Renal pelvis (tissue), 4 donors: ENCODE results near the gene CIAO2B. TPM values are rescaled to one million over a fixed set of nuclear protein-coding genes. Genes with fewer than 3 reads are reported as not detected.
"Not testable (repeated sequence)": the region's sequence is repeated elsewhere in the genome, so short reads cannot be mapped to it uniquely, and the experiment has no call there.

ENCODE experiments used
- DNase-seq: peaks from one replicate; pipeline ENCODE4 v3.0.0-alpha.2; 2013
- polyA plus RNA-seq, 3 donors: library from polyadenylated mRNA; unstranded; fragments of 120-200 nt; gene quantifications; one replicate each; pipeline ENCODE4 v1.2.1, GENCODE V29; 2013; ENCODE audit not compliant: insufficient read length in 3 of 3

The CIAO2B gene
- polyA plus RNA-seq, 3 donors = 95.1 to 102 (median 99.3) TPM

- no peak for DNase-seq
Observed at GRCh38 chr16:66906916-66907836, 27.0 kb downstream of the CIAO2B start.

GRCh38 chr16:66905633-66906539, 28.3 kb downstream of the CIAO2B start:
- DNase-seq = peak; percentile 68

DNA sequence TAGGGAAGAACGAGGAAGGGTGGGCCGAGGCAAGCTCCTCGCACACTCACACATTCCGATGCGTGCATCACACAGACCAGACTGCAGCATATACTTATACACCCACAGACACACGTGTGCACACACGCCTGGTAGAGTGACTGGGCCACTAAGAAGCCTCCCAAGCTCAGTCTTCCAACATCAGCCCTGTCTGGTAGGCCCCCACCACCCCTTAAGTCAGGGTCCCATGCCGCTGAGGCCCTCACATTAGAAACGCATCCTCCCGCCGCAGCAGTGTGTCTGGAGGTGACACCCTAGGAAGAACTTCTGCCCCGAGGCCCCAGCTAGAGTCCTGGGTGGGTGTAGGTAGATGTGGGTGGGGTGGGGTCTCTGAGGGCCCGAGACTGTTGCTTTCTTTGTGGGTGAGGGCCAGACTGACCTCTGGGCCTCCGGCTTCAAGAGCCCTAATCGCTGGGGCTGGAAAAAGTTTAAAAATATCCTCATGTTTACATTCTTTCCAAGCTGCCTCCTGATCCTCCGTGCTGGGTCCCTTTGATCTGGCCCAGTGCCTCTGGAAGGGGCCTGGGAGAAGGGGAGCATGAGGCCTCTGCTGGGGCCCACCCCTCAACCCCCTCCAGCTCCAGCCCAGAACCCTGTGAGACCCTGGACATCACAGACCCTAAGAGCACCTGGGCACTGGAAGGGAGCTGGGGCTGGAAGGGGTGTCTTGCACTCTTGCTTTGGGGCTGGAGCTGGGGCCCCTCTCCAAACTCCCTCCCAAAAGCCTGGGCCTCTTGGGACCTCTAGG, 29.2 kb downstream of the CIAO2B start:
- DNase-seq = no peak

GRCh38 chr16:66904428-66904845, 29.8 kb downstream of the CIAO2B start:
- DNase-seq = no peak

- no peak for DNase-seq
Observed at GRCh38 chr16:66903544-66904427, 30.4 kb downstream of the CIAO2B start.

- DNase-seq = no peak
Observed at GRCh38 chr16:66902648-66903543, 31.3 kb downstream of the CIAO2B start.

GRCh38 chr16:66901626-66902025, 32.6 kb downstream of the CIAO2B start:
- no peak for DNase-seq

DNA sequence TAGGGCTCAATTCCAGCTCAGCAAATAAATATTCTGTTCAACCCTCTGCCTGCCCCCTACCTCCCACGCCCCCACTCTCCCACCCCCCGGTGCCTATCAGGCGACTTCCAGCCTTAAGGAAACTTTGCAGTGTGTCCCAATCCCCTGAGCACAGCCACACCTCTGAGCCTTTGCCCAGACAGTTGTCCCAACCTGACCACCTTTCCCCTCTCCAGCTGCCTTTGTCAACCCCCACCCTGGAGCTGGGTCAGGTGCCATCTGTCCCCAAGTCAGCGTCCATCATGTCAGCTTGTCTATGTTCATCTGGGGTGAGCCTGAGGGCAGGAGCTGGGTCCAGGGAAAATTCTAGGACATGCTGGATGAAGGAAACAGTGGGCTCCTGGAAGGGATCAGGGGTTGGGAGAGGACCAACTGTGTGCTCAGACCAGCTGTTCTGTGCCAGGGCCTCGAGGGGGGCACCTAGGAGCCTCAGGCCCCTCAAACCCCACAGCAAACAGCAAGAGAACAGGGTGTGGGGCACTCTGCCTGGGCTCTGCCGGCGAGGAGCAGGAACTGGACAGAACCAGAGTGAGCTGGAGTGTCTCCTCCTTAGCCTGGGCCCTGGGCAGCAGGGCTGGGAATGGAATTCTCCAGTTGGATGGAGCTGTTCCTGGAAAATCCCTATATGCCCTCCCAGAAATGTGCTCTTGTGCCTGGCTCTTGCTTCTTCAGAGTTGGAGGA, 33.3 kb downstream of the CIAO2B start:
- no peak for DNase-seq

DNA sequence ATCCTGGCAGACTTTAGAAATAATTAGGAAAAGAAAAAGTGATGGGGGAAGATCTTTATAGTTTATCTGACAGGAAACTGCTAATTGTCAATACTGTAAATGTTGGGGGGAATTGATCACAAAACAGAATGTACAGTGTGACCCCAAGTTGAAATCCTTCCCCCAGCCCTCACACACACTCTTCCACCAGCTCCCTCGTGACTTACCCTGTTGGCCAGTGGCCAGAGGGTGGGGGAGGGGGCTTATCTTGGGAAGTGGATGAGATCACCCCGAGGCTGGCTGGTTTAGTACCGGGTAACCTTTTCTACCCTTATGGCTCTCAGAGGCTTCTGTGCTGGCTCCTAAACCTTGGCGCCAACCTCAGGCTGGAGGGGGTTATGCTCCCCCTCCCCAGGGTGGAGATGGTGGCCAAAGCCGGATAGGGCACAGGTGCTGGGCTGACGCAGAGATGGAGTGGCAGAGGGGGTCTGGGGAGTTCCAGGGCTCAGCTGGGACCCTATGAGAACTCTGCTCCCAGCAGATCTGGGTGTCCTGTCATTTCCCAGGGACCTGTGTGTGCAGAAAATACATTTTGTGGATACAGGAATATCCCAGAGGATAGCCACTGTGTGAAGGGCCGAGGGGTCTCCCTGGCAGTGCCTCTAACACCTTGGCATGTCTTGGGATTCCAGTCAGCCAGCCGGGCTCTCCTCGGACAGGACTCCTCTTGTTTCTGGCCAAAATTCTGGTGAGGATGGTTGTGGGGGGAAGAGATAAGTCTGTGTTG, 34.1 kb downstream of the CIAO2B start:
- peak; percentile 84 for DNase-seq

DNA sequence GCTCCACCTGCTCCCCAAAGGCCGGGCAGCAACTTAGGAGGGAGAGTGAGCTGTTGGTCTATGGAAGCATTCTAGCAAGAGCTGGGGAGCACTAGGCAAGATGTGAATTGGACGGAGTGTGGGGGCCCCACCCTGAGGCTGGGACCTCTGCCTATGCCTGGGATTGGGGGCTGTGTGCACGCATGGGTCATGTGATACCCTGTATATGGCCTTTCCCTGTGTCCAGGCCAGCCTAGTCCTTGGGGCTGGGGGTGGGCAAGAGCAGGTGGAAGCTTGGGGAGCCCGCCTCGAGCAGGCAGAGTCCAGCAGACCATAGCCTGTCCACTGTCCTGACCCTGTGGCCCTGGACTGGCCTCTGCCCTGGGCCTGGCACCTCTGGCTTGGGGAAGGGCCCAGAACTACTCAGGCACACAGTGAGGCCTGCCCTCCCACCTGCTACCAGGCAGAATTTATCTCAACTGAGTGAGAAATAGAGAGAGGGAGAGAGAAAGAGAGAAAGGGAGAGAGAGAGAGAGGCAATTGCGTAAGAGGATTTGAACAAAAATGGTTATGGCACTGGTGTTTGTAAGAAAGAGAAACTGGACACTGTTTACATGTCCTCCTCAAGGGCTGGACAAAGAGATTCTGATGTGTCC, 34.8 kb downstream of the CIAO2B start:
- DNase-seq = no peak

DNA sequence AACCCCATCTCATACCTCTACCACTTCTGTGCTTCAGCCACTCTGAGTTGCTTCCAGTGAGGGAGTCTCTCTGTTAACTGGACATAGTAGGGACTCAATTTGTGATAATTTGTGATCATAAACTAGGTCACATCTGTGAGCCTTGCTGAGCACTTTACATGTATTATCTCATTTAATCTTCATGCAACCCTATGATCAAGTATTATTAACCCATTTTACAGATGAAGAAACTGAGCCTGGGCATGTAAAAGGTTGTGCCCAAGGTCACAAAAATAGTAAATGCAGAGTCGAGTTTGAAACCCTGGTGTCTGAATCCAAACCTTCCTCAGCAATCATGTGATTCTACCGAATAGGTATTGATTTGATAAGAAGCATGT, 35.3 kb downstream of the CIAO2B start:
- no peak for DNase-seq

DNA sequence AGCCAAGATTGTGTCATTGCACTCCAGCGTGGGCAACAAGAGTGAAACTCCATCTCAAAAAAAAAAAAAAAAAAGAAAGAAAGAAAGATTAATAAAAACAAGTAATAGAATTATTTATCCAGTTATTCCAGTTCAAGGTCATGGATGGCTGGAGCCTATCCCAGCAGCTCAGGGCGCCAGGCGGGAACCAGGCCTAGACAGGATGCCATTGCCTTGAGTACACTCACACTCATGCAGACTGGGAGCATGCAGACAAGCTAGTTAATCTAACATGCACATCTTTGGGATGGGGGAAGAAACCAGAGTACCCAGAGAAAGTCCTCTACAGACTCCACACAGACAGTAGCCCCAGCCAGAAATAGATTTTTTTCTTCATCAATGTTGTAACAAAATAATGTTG, 36.0 kb downstream of the CIAO2B start:
- DNase-seq = no peak

DNA sequence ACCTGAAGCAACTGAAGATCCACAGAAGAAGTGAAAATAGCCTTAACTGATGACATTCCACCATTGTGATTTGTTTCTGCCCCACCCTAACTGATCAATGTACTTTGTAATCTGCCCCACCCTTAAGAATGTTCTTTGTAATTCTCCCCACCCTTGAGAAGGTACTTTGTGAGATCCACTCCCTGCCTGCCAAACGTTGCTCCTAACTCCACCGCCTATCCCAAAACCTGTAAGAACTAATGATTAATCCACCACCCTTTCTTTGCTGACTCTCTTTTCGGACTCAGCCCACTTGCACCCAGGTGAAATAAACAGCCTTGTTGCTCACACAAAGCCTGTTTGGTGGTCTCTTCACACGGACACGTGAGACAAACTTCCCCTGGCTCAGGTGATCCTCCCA, 37.5 kb downstream of the CIAO2B start:
- not testable (repeated sequence) for DNase-seq

DNA sequence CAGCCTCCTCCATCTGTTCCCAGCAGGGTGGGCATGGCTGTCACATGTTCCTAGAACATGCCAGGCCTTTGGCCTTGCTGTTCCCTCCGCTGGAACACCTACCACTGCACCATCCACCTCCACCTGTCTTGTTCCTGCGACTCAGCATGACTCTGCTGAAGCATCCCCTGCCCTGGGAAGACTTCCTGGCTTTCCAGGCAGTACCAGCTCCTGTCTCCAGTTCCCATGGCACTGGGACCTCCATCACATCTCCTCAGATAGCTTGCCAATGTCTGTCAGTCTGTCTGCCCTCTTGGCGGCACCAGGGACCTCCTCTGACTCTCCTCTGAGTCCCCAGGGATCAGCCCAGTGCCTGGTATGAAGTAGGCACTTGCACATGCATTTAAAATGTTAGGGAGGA, 38.2 kb downstream of the CIAO2B start:
- DNase-seq = no peak

DNA sequence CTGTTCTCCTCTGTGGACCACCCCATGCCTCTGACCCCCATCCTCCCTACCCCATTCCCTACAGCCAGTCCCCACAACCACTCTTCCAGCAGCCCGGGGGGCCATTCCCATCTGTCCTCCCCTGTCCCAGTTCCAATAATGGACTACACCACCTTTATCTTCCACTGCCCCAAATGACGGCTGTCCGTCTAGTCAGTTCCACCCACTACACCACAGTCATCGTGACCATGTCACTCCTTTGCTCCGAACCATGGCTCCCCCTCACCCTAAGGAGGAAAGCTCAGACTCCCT, 38.6 kb downstream of the CIAO2B start:
- DNase-seq = no peak

DNA sequence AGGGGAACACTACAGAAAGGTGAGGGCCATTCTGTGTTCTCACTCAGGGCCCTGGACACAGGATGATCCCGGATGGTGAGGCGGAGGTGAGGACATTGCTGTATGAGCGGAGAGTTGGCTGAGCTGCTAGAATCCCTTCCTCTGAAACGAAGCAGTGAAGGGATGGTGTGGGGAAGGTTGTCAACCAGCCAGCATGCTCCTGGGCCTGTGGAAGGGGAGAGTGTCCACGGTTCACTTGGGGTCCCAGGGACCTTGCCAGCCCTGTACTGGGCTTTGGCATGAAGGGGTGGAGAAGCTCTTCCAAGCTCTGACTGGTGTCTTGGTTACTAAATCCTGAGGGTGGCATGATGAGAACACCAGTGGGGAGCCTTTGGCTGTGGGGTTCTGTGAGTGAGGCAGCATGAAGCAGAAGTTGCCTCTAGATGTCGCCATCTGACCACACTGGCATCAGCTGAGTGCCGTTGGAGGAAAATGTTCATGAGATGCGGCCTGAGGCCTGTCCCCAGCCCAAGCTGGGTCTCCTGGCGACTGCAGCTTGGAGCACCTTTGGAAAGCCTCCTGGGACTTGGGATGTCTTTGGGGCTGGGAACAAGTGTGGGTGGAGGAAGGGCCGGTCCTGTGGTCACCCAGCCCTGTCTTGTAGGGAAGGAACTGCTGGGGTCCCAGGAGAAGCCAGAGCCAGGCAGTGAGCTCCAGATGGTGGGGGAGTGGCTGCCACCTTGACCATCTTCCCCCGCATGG, 39.1 kb downstream of the CIAO2B start:
- DNase-seq = peak; percentile 78

DNA sequence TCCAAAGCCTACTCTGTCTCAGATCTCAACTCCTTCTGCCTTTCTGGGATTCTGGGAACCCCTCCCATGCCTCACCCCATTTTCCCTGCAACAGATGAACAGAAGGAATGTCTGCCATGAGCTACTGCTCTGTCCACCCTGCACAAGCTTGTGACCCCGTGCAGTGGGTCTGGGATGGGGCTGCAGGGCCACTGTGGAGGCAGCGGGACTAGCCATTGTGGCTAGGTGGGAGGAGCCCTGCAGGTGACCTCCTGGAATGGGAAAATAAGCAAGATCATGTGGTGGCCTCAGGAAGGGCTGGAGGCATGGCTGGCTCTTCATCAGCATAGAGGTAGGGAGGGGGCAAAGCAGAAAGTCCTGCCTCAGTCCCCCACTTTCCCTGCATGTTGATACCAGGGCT, 40.1 kb downstream of the CIAO2B start:
- DNase-seq = no peak
